K562 (cell line): ENCODE results near the gene CPNE1.

Experiments
- BACH1 ChIP-seq: fragments of 200-800 bp; sonication (Bioruptor generic); IDR thresholded peaks from 2 replicates; pipeline ENCODE4 v1.6.1; 2016; ENCODE audit warnings: missing genetic modification characterization, missing compliant biosample characterization
- FOXM1 ChIP-seq, 2 experiments: fragments of 450-650 bp in 1 of 2; sonication (generic) in 1 of 2; formaldehyde crosslinking in 1 of 2; IDR thresholded peaks; 2 replicates each; pipeline versions ENCODE4 v1.6.1 to v1.9.0; 2017 to 2022; ENCODE audit warnings: low read depth in 2 of 2, mild to moderate bottlenecking in 2 of 2, missing genetic modification reagents in 1 of 2, moderate library complexity in 1 of 2
- JUN ChIP-seq, 2 experiments: sonication (generic) in 1 of 2; formaldehyde crosslinking in 1 of 2; IDR thresholded peaks; 2 replicates each; pipeline versions ENCODE4 v1.6.1 to v1.8.0; 2012 to 2022; ENCODE audit warnings: borderline replicate concordance in 2 of 2, mild to moderate bottlenecking in 2 of 2, improper control_type of control experiment in 1 of 2, low read depth in 1 of 2, low read length in 1 of 2, missing genetic modification reagents in 1 of 2
- NFIC ChIP-seq: fragments of 450-650 bp; IDR thresholded peaks from 2 replicates; pipeline ENCODE4 v1.6.1; 2017; ENCODE audit warnings: mild to moderate bottlenecking, inconsistent platforms
- ZNF175 ChIP-seq: fragments of 200-800 bp; sonication (Bioruptor generic); IDR thresholded peaks from 2 replicates; pipeline ENCODE4 v1.6.1; 2016; ENCODE audit warnings: low read depth, mild to moderate bottlenecking, missing genetic modification characterization, missing compliant biosample characterization

DNA sequence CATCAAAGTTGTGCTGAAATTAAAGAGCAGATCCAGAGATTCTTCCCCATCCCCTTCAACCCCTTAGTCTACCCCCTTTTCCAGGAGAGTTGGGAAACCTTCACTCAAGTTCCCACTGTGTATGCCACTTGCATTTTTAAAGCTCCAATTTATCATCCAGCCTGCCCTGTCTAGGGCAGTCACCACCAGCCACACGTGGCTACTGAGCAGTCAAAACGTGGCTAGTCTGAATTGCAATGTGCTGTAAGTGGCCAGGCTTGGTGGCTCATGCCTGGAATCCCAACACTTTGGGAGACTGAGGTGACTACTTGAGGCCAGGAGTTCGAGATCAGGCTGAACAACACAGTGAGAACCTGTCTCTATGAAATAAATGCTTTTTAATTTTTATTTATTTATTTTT is 87.9 kb downstream of the CPNE1 start:
- TF ChIP-seq ZNF175 (CRISPR knock-in tag) (no peak), NFIC (no peak), BACH1 (tag) (no peak), FOXM1 (IDR thresholded peaks at IDR 0.05; ENCODE audit: low read depth) (no peak), FOXM1 (CRISPR knock-in tag; IDR thresholded peaks at IDR 0.05; ENCODE audit: low read depth) (no peak), JUN (IDR thresholded peaks at IDR 0.05; ENCODE audit: borderline replicate concordance, low read depth, low read length) (no peak), JUN (CRISPR knock-in tag; IDR thresholded peaks at IDR 0.05; ENCODE audit: borderline replicate concordance) (no peak)
